ENCODE data around the gene TRIM32. TPM values are rescaled to one million over a fixed set of nuclear protein-coding genes. Genes with fewer than 3 reads are reported as not detected.

Gene TRIM32
- total RNA-seq, 4 donors from 2014 or later = 12.9 to 19.2 (median 17.3) TPM

GRCh38 chr9:116683535-116683934 is 3.6 kb upstream of the TRIM32 start:
- Histone ChIP-seq H3K4me1 (peaks cover 16 to 21% (median 18%) of the 10 kb centered on the region in 4 donors), H3K27me3 (no peaks in the 10 kb centered on the region), H3K36me3 (no peaks in the 10 kb centered on the region), H3K4me3 (no peak overlapping the region), H3K27ac (replicated peaks in 1 of 4) (no peak overlapping the region), H3K9me3 (no peaks in the 10 kb centered on the region)
- TF ChIP-seq POLR2A (IDR thresholded peaks at IDR 0.05; ENCODE audit: low read depth) (no peak), POLR2AphosphoS5 (IDR thresholded peaks at IDR 0.05) (no peak), EP300 (IDR thresholded peaks at IDR 0.05) (no peak), CTCF (IDR thresholded peaks at IDR 0.05) (no peak)
- intact Hi-C loops (cut with DNase I) = loop anchor here (10.0 kb wide), 1 partner anchor 1669 kb away; no protein-coding TSS in a partner anchor
- no peak for DNase-seq (ENCODE audit: extremely low spot score)

- no peaks in the 10 kb centered on the region for H3K9me3 ChIP-seq
- H3K4me3 ChIP-seq = no peak overlapping the region
- no peak overlapping the region for H3K27ac ChIP-seq (replicated peaks in 1 of 4)
- no peaks in the 10 kb centered on the region for H3K27me3 ChIP-seq
- H3K36me3 ChIP-seq = no peaks in the 10 kb centered on the region
- TF ChIP-seq CTCF (IDR thresholded peaks at IDR 0.05) (no peak), EP300 (IDR thresholded peaks at IDR 0.05) (no peak), POLR2AphosphoS5 (IDR thresholded peaks at IDR 0.05) (no peak), POLR2A (IDR thresholded peaks at IDR 0.05; ENCODE audit: low read depth) (no peak)
- H3K4me1 ChIP-seq = peaks cover 22 to 36% (median 34%) of the 10 kb centered on the region in 4 donors
- no peak for DNase-seq (ENCODE audit: extremely low spot score)
- WGBS = 81% methylated on average over 4 of the region's 4 CpGs
- intact Hi-C loops (cut with DNase I) = loop anchor here (10.0 kb wide), 1 partner anchor 1670 kb away; no protein-coding TSS in a partner anchor
Measured at GRCh38 chr9:116685166-116685565, 1.9 kb upstream of the TRIM32 start.

GRCh38 chr9:116686135-116686534 is 970 bp upstream of the TRIM32 start:
- no peaks in the 10 kb centered on the region for H3K9me3 ChIP-seq
- intact Hi-C loops (cut with DNase I) = loop anchor here (10.0 kb wide), 1 partner anchor 1671 kb away; no protein-coding TSS in a partner anchor
- H3K4me1 ChIP-seq = peaks cover 22 to 46% (median 44%) of the 10 kb centered on the region in 4 donors
- H3K36me3 ChIP-seq = no peaks in the 10 kb centered on the region
- peak overlapping the region; percentile 64 to 91 (median 78) for H3K4me3 ChIP-seq
- H3K27me3 ChIP-seq = no peaks in the 10 kb centered on the region
- no peak for DNase-seq (ENCODE audit: extremely low spot score)
- TF ChIP-seq EP300 (IDR thresholded peaks at IDR 0.05) (no peak), CTCF (IDR thresholded peaks at IDR 0.05) (no peak), POLR2AphosphoS5 (IDR thresholded peaks at IDR 0.05) (no peak), POLR2A (IDR thresholded peaks at IDR 0.05; ENCODE audit: low read depth) (no peak)
- no peak overlapping the region for H3K27ac ChIP-seq (replicated peaks in 1 of 4)

GRCh38 chr9:116686693-116687073 is 422 bp upstream of the TRIM32 start:
- TF ChIP-seq CTCF (IDR thresholded peaks at IDR 0.05) (no peak), POLR2A (IDR thresholded peaks at IDR 0.05; ENCODE audit: low read depth) (no peak), POLR2AphosphoS5 (IDR thresholded peaks at IDR 0.05) (no peak), EP300 (IDR thresholded peaks at IDR 0.05) (no peak)
- WGBS = 9% methylated on average over 7 of the region's 7 CpGs
- Histone ChIP-seq H3K27ac (replicated peaks in 1 of 4) (peak overlapping the region; percentile 78 to 85 (median 82)), H3K9me3 (no peaks in the 10 kb centered on the region), H3K4me3 (peak overlapping the region; percentile 64 to 91 (median 78)), H3K4me1 (peaks cover 26 to 51% (median 48%) of the 10 kb centered on the region in 4 donors), H3K36me3 (no peaks in the 10 kb centered on the region), H3K27me3 (no peaks in the 10 kb centered on the region)
- intact Hi-C loops (cut with DNase I) = loop anchor here (10.0 kb wide), 1 partner anchor 1672 kb away; no protein-coding TSS in a partner anchor
- no peak for DNase-seq (ENCODE audit: extremely low spot score)

- H3K27ac ChIP-seq (replicated peaks in 1 of 4) = peak overlapping the region; percentile 78 to 85 (median 82)
- peaks cover 29 to 62% (median 59%) of the 10 kb centered on the region in 4 donors for H3K4me1 ChIP-seq
- peak overlapping the region; percentile 64 to 91 (median 78) for H3K4me3 ChIP-seq
- TF ChIP-seq CTCF (IDR thresholded peaks at IDR 0.05) = no peak
- no peak for TF ChIP-seq POLR2A (IDR thresholded peaks at IDR 0.05; ENCODE audit: low read depth)
- TF ChIP-seq POLR2AphosphoS5 (IDR thresholded peaks at IDR 0.05) = no peak
- no peak for TF ChIP-seq EP300 (IDR thresholded peaks at IDR 0.05)
- no peaks in the 10 kb centered on the region for H3K36me3 ChIP-seq
- no peaks in the 10 kb centered on the region for H3K27me3 ChIP-seq
- 13% methylated on average over 7 of the region's 7 CpGs for WGBS
- H3K9me3 ChIP-seq = no peaks in the 10 kb centered on the region
- intact Hi-C loops (cut with DNase I) = loop anchor here (10.0 kb wide), 1 partner anchor 1673 kb away; no protein-coding TSS in a partner anchor
- no peak for DNase-seq (ENCODE audit: extremely low spot score)
Measured at GRCh38 chr9:116687754-116688135, 640 bp downstream of the TRIM32 start.

Measured in esophagus muscularis mucosa (tissue), 4 donors.